HFF-Myc (cell line): ENCODE results near the gene KCND3.

Experiments used
- DNase-seq: peaks from one replicate; pipeline ENCODE4 v3.0.0-alpha.2; 2011; ENCODE audit warnings: low read depth; ENCODE audit errors: extremely low read depth
- H3K4me3 ChIP-seq: replicated peaks from 2 replicates; pipeline ENCODE4 v1.5.1; 2011; ENCODE audit warnings: low read depth, mild to moderate bottlenecking, control low read depth, low read length
- CTCF ChIP-seq: IDR thresholded peaks from 2 replicates; pipeline ENCODE4 v1.5.1; 2012; ENCODE audit warnings: mild to moderate bottlenecking, low read depth, low read length, control low read depth; ENCODE audit errors: missing control alignments

Gene KCND3

GRCh38 chr1:111739925-111740765 lies 249.3 kb downstream of the KCND3 start:
- H3K4me3 ChIP-seq, result peak overlapping the region; percentile 54
- no peak for TF ChIP-seq CTCF
- no peak for DNase-seq

GRCh38 chr1:111739194-111739924 lies 250.1 kb downstream of the KCND3 start, which contains the start of gene INKA2:
Gene INKA2, minus strand, starts transcription at chr1:111739395. Its CDS starts 153 bp downstream, at chr1:111739242.
- H3K4me3 ChIP-seq, result peak within 1 kb of the TSS; percentile 54
- peak; percentile 47 for DNase-seq
- no peak for TF ChIP-seq CTCF

GRCh38 chr1:111738436-111739193 lies 250.9 kb downstream of the KCND3 start:
- no peak for DNase-seq
- no peak for TF ChIP-seq CTCF
- H3K4me3 ChIP-seq, result peak overlapping the region; percentile 54

- DNase-seq, result no peak
- peak overlapping the region; percentile 54 for H3K4me3 ChIP-seq
- no peak for TF ChIP-seq CTCF
Observed at GRCh38 chr1:111738133-111738435, 251.4 kb downstream of the KCND3 start.

- no peak for DNase-seq
Observed at GRCh38 chr1:111737216-111738132, 252.0 kb downstream of the KCND3 start.

More at GRCh38 chr1:111737216-111738132, 252.0 kb downstream of the KCND3 start:
- TF ChIP-seq CTCF, result no peak
- peak overlapping the region; percentile 54 for H3K4me3 ChIP-seq
